Bronchus fibroblast of lung (primary cell): ENCODE data around the gene INIP. TPM values are rescaled to one million over a fixed set of nuclear protein-coding genes. Genes with fewer than 3 reads are reported as not detected.

Experiments
- total RNA-seq: library from RNA; depleted of rRNA; stranded (reverse); fragments of >200 nt; gene quantifications from 2 replicates; pipeline ENCODE4 v1.2.3, GENCODE V29; 2015

Gene INIP, protein sequence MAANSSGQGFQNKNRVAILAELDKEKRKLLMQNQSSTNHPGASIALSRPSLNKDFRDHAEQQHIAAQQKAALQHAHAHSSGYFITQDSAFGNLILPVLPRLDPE
- total RNA-seq, result 14.7 and 19.5 TPM in 2 replicates

DNA sequence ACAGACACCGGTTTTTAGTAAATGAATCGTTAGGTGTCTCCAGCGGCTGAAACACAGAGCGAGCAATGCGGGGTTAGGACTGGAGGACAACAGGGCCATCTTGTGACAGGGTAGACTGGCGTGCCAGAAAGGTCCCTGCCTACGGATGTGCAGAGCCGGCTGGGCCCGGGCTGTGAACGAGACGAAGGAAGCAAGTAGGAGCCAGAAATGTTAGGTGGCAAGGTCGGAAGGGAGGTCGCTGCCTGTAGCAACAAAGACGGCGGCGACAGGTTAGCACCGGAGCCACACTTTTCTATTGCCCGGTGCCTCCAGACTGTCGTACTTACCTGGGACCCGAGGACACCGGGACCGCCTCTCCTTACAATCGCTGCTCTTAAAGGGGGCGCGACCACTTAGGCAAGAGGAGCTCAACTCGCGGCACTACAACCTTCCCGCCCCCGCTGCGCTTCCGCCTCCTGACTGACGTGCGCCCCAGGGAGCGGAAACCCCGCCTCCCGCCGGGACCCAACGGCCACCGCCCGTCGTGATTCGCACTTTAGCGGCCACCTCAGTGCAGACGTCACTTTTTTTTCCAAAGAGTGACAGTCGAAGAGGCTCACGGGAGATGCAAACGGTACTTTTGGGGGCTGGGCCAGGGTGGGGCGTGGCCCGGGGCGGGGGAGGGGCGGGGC lies at the start of gene INIP:
TSS of gene INIP (minus strand) at position 457 of the 671 bp plus-strand sequence. CDS start 1,632 bp downstream, outside the sequence.

DNA sequence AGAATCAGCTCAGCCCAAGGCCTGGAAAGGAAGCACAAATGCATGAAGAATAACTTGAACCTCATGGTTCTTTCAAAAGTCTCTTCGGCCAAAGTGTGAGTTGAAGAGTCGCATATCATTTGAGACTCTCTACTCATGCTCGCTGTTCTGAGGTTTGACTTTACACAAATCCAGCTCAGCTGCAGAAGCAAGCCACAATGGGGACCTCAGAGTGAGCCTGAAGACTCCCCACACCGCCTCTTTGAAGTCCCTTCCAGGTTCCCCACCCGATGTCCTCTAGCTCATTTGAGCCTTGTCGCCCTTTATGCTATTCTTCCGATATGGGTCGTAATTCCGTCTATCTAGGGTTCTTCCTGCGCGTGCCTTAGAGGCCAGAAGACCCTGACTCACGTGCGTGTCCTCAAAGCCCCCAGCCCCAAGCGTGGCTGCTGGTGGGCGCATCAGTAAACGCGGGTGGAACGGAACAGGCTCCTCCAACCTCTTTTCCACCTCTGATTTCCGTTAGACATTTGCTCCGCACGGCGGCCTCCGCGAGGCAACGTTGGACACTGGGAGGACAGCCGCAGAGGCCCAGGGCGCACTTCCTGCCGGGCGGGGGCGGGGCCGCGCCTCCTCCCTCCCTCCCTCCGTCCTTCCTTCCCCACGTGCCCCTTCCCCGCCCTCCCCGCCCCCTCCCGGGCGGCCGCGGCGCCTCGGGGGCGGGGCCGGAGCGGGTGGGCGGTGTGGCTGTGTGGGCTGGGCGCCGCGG lies 32.3 kb upstream of the INIP start, which contains the start of gene SNX30:
TSS of gene SNX30 (plus strand) at position 745 of the 748 bp plus-strand sequence. CDS start 242 bp downstream, outside the sequence.

Other genes starting within 250 kb of the INIP start
- 0.84 and 0.89 TPM in 2 replicates for gene KIAA1958, start 231.3 kb downstream of the INIP start, total RNA-seq
- 3.1 and 3.7 TPM in 2 replicates for gene SNX30, start 32.6 kb upstream of the INIP start, total RNA-seq
- not detected in 2 replicates for gene SLC46A2, start 172.8 kb upstream of the INIP start, total RNA-seq